Subcutaneous preadipocyte (primary cell): Measurements from ENCODE around the gene PWP1. TPM values are rescaled to one million over a fixed set of nuclear protein-coding genes. Genes with fewer than 3 reads are reported as not detected.

Experiments used
- total RNA-seq: library from RNA; depleted of rRNA; stranded (reverse); fragments of >200 nt; gene quantifications from 2 replicates; pipeline ENCODE4 v1.2.3, GENCODE V29; 2012

Gene PWP1
- 75.9 and 80.5 TPM in 2 replicates for total RNA-seq

GRCh38 chr12:107685360-107686248, at the start of gene PWP1:
PWP1 (plus strand) TSS chr12:107685799; CDS start chr12:107685900, 101 bp downstream.

GRCh38 chr12:107760809-107761501, 75.4 kb downstream of the PWP1 start, which contains the start of gene PRDM4:
PRDM4 (minus strand) TSS chr12:107761137; CDS start chr12:107760515, 622 bp downstream.

Other genes with a start within 250 kb of the PWP1 start
- 36.7 and 43.4 TPM in 2 replicates for gene PRDM4, start 75.3 kb downstream of the PWP1 start, total RNA-seq
- gene ASCL4, start 88.9 kb downstream of the PWP1 start, total RNA-seq, result not detected in 2 replicates